ENCODE results near the gene ZNF25. TPM values are rescaled to one million over a fixed set of nuclear protein-coding genes. Genes with fewer than 3 reads are reported as not detected.
"Not testable (repeated sequence)": the region's sequence is repeated elsewhere in the genome, so short reads cannot be mapped to it uniquely, and the experiment has no call there.

Gene ZNF25
- 5.2 and 9.3 TPM in 2 replicates for total RNA-seq (2014; rRNA removed; shearing (Covaris generic))

GRCh38 chr10:37976091-37976879, at the start of gene ZNF25:
TSS of gene ZNF25 (minus strand) at chr10:37976647. CDS start at chr10:37971722, 4,925 bp downstream.
- Histone ChIP-seq H3K27ac (peak within 1 kb of the TSS; percentile 68), H3K36me3 (peaks cover 3% of the 10 kb centered on the region; the same call in 1 of the 2 replicates), H3K27me3 (replicated peaks) (no peaks in the 10 kb centered on the region), H3K4me1 (replicated peaks) (0 out of 2 replicates have a peak, but pooled peaks cover 4% of the 10 kb centered on the region), H3K9me3 (replicated peaks) (no peaks in the 10 kb centered on the region), H3K4me3 (peak within 1 kb of the TSS; percentile 74)
- peak; percentile 98 for DNase-seq (ENCODE audit: low read depth in 1 of 2, low spot score in 2 of 2)

DNA sequence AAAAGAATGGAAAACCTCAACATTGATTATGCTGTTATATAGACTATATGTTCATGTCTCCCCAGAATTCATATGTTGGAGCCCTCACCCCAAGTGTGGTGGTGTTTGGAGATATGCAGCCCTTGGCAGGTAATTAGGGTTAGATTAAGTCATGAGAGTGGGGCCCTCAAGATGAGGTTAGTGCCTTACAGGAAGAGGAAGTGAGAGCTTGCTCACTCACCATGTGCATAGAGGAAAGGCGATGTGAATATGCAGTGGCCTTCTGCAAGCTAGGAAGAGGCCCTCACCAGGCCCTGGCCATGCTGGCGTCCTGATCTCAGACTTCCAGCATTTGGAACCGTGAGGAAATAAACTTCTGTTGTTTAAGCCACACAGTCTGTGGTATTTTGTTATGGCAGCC, 48.8 kb upstream of the ZNF25 start:
- no peaks in the 10 kb centered on the region for H3K9me3 ChIP-seq (replicated peaks)
- H3K4me1 ChIP-seq (replicated peaks): no peaks in the 10 kb centered on the region
- DNase-seq (ENCODE audit: low read depth in 1 of 2, low spot score in 2 of 2): no peak
- H3K27me3 ChIP-seq (replicated peaks): no peaks in the 10 kb centered on the region
- peaks cover 3% of the 10 kb centered on the region for H3K36me3 ChIP-seq
- H3K27ac ChIP-seq: no peak overlapping the region
- H3K4me3 ChIP-seq: no peak overlapping the region

DNA sequence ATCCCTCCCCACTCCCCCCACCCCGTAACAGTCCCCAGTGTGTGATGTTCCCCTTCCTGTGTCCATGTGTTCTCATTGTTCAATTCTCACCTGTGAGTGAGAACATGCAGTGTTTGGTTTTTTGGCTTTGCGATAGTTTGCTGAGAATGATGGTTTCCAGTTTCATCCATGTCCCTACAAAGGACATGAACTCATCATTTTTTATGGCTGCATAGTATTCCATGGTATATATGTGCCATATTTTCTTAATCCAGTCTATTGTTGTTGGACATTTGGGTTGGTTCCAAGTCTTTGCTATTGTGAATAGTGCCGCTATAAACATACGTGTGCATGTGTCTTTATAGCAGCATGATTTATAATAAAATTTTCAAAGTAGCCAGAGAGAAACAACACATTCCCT, 42.7 kb upstream of the ZNF25 start:
- H3K4me1 ChIP-seq (replicated peaks); H3K4me3 ChIP-seq; H3K9me3 ChIP-seq (replicated peaks); H3K27me3 ChIP-seq (replicated peaks); DNase-seq (ENCODE audit: low read depth in 1 of 2, low spot score in 2 of 2); H3K27ac ChIP-seq: not testable (repeated sequence)
- H3K36me3 ChIP-seq: peaks cover 20% of the 10 kb centered on the region

DNA sequence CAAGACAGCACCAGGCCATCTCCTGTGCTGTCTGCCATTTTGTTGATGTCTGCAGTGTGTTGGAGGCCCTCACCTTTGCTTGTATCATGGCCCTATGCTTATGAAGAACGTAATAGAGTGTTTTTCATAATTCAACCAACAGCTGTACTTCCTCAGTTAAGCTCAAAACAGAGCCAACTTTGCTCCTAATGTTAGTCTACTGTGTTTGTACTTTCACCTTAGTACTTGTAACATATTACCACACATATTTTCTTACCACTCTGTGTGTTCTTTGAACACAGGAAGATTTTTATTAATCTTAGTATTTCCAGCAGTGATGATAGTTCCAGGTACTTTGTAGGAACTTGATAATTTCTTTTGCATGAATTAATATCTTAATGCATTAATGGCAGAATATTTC, 39.9 kb upstream of the ZNF25 start:
- H3K27ac ChIP-seq: no peak overlapping the region
- no peak for DNase-seq (ENCODE audit: low read depth in 1 of 2, low spot score in 2 of 2)
- H3K4me3 ChIP-seq: no peak overlapping the region
- H3K36me3 ChIP-seq: peaks cover 20% of the 10 kb centered on the region
- no peaks in the 10 kb centered on the region for H3K9me3 ChIP-seq (replicated peaks)
- H3K27me3 ChIP-seq (replicated peaks): no peaks in the 10 kb centered on the region
- H3K4me1 ChIP-seq (replicated peaks): peaks cover 3% of the 10 kb centered on the region; the same call in 1 of the 2 replicates

DNA sequence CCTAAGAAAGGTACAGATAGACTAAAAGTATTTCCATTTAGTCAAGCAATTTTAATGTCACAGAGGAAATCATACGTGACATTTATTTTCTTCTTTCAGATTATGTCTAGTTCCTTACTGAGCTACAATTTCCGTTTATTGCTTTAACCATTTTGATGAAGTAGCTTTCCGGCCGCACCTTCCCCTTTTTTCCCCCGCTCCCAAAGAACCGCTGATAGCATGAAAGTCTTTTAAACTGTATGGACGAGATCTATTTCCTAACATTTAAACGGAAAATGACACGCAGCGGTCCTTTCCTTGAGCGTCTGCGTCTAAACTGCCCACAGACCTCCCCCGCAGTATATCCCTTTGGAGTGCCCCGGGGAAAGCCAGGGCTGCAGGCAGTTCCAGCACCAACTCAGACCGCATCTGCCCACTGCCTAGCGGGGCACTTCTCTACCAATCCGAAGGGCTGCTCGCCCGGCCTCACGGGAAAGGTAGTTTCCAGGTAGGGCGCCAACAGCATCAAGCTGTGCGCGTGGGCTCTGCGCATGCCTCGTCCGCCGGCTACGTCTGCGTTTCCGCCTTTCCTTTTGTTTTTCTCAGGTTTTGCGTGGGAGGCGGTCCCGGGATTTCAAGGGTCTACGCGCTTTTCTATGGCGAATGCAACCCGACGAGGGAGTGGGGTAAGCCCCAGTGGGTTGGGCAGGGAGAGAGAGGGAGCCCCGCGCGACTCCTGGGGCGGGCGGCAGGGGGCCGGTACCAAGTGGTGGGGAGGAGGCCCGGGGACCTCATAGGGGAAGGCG, 33.9 kb upstream of the ZNF25 start, which contains the start of gene ZNF33A:
Gene ZNF33A, plus strand, starts transcription at position 557 of the 785 bp plus-strand sequence. CDS start 1,667 bp downstream, outside the sequence.
- DNase-seq (ENCODE audit: low read depth in 1 of 2, low spot score in 2 of 2): peak; percentile 75 to 78
- Histone ChIP-seq H3K27me3 (replicated peaks) (no peaks in the 10 kb centered on the region), H3K9me3 (replicated peaks) (no peaks in the 10 kb centered on the region), H3K4me1 (replicated peaks) (peaks cover 6% of the 10 kb centered on the region; the same call in 1 of the 2 replicates), H3K36me3 (peaks cover 2% of the 10 kb centered on the region; the same call in 1 of the 2 replicates), H3K27ac (peak within 1 kb of the TSS; percentile 78), H3K4me3 (peak within 1 kb of the TSS; percentile 58)

DNA sequence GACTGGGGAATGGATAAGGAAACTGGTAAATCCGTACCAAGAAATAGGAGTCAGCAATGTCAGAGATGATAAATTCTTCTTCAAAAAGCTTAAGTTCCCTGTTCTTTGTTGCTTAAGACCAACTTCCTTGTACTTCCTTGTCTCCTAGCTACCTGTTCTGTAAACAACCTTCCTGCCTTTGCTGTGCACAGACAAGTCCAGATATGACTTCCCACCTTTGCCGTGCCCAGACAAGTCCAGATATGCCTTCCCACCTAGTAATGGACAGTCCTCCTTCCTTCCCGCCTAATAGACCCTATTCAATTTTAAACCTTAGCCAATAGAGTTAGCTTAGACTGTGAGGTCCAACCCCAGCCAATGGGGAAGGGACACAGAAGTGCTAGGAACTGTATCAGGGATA, 31.5 kb upstream of the ZNF25 start:
- Histone ChIP-seq H3K27ac (no peak overlapping the region), H3K4me3 (no peak overlapping the region), H3K36me3 (no peaks in the 10 kb centered on the region), H3K9me3 (replicated peaks) (no peaks in the 10 kb centered on the region), H3K27me3 (replicated peaks) (no peaks in the 10 kb centered on the region), H3K4me1 (replicated peaks) (peaks cover 6% of the 10 kb centered on the region; the same call in 1 of the 2 replicates)
- no peak for DNase-seq (ENCODE audit: low read depth in 1 of 2, low spot score in 2 of 2)

- Histone ChIP-seq H3K27me3 (replicated peaks) (no peaks in the 10 kb centered on the region), H3K36me3 (no peaks in the 10 kb centered on the region), H3K9me3 (replicated peaks) (no peaks in the 10 kb centered on the region), H3K4me3 (no peak overlapping the region), H3K27ac (no peak overlapping the region), H3K4me1 (replicated peaks) (peaks cover 6% of the 10 kb centered on the region; the same call in 1 of the 2 replicates)
- DNase-seq (ENCODE audit: low read depth in 1 of 2, low spot score in 2 of 2): no peak
Measured at GRCh38 chr10:38007551-38007950, 31.1 kb upstream of the ZNF25 start.

DNA sequence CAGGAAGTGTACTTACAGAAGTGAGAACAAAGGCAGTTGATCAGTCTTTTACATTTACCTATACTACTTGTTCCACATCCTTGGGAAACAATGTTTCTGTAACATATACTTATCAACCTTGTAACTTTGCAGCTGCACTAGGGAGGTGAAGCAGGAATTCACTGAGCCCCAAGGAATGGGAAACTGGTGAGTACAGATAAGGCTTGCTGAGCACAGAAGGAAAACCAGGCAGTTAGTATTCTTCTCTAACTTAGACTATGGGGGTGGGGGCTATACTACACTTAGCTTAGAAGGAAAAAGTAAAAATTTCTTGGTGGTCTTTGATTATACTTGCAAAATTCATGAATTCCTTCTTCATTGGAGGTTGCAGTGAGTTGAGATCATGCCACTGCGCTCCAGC, 27.1 kb upstream of the ZNF25 start:
- no peaks in the 10 kb centered on the region for H3K27me3 ChIP-seq (replicated peaks)
- H3K4me3 ChIP-seq: no peak overlapping the region
- H3K36me3 ChIP-seq: no peaks in the 10 kb centered on the region
- H3K9me3 ChIP-seq (replicated peaks): no peaks in the 10 kb centered on the region
- H3K27ac ChIP-seq: no peak overlapping the region
- no peak for DNase-seq (ENCODE audit: low read depth in 1 of 2, low spot score in 2 of 2)
- H3K4me1 ChIP-seq (replicated peaks): no peaks in the 10 kb centered on the region

DNA sequence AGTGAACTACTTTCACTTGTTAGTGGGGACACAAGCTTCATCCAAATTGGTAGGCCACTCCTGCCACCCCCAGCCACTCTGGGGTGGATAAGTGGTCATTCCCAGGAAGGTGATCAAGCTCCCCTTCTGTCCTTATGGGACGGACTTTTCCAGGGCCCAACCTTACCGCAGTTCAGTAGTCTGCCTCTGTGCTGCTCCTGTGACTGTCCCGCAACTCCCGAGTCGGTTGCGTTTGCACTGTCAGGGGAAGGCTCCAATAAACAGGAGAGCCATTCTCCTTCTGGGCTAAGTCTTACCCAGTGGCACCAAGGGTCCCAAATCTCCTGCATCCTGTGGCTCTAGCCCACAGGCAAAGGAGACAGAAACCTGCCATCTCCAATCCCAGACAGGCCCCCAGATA, 26.6 kb upstream of the ZNF25 start:
- Histone ChIP-seq H3K27ac (no peak overlapping the region), H3K9me3 (replicated peaks) (no peaks in the 10 kb centered on the region), H3K4me1 (replicated peaks) (no peaks in the 10 kb centered on the region), H3K36me3 (no peaks in the 10 kb centered on the region), H3K4me3 (no peak overlapping the region), H3K27me3 (replicated peaks) (no peaks in the 10 kb centered on the region)
- no peak for DNase-seq (ENCODE audit: low read depth in 1 of 2, low spot score in 2 of 2)

GRCh38 chr10:38000474-38000873, 24.0 kb upstream of the ZNF25 start:
- not testable (repeated sequence) for H3K36me3 ChIP-seq; H3K27me3 ChIP-seq (replicated peaks); H3K9me3 ChIP-seq (replicated peaks); H3K4me3 ChIP-seq; H3K27ac ChIP-seq; DNase-seq (ENCODE audit: low read depth in 1 of 2, low spot score in 2 of 2); H3K4me1 ChIP-seq (replicated peaks)

- H3K27ac ChIP-seq; DNase-seq (ENCODE audit: low read depth in 1 of 2, low spot score in 2 of 2); H3K4me1 ChIP-seq (replicated peaks); H3K4me3 ChIP-seq; H3K9me3 ChIP-seq (replicated peaks); H3K27me3 ChIP-seq (replicated peaks); H3K36me3 ChIP-seq: not testable (repeated sequence)
Measured at GRCh38 chr10:37998920-37999319, 22.5 kb upstream of the ZNF25 start.

DNA sequence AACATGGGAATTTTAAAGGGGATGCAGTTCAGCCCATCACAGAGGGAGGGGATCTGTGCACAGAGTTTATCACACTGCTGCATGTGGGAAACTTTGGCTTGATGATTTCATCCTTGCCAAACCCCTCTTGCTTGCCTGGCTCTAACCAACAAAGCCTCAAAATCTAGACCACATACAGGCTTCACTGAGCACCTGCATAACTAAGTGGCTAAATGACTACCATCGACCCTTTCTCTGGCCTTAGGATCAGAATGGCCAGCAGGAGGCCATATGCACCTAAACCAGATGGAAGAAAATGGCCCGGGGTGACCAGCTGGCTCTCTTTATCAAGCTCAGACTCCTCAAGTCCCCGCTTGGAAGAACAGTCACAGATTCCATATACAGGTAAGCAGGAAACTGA, 15.6 kb upstream of the ZNF25 start:
- no peaks in the 10 kb centered on the region for H3K4me1 ChIP-seq (replicated peaks)
- no peaks in the 10 kb centered on the region for H3K27me3 ChIP-seq (replicated peaks)
- H3K27ac ChIP-seq: no peak overlapping the region
- no peaks in the 10 kb centered on the region for H3K9me3 ChIP-seq (replicated peaks)
- DNase-seq (ENCODE audit: low read depth in 1 of 2, low spot score in 2 of 2): no peak
- H3K36me3 ChIP-seq: no peaks in the 10 kb centered on the region
- H3K4me3 ChIP-seq: no peak overlapping the region

DNA sequence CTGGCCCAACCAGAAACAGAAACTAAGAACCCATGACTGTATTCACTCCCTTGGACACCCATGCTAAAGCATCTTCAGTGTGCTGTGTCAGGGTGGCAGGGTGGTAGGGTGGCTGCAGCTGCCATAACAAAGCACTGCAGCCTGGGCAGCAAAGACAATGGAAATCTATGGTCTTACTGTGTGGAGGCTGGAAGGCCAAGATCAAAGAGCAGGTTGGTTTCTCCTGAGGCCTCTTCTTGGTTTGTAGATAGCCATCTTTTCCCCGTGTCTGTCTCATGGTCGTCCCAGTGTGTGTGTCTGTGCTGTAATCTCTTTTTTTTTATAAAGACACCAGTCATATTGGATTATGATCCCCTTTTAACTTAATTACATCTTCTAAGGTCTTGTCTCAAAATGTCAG, 15.2 kb upstream of the ZNF25 start:
- DNase-seq (ENCODE audit: low read depth in 1 of 2, low spot score in 2 of 2): no peak
- no peak overlapping the region for H3K4me3 ChIP-seq
- H3K27me3 ChIP-seq (replicated peaks): no peaks in the 10 kb centered on the region
- H3K9me3 ChIP-seq (replicated peaks): no peaks in the 10 kb centered on the region
- no peak overlapping the region for H3K27ac ChIP-seq
- H3K36me3 ChIP-seq: no peaks in the 10 kb centered on the region
- no peaks in the 10 kb centered on the region for H3K4me1 ChIP-seq (replicated peaks)

- 0 out of 2 replicates have a peak, but pooled peaks cover 4% of the 10 kb centered on the region for H3K4me1 ChIP-seq (replicated peaks)
- no peaks in the 10 kb centered on the region for H3K27me3 ChIP-seq (replicated peaks)
- no peak overlapping the region for H3K27ac ChIP-seq
- H3K4me3 ChIP-seq: peak overlapping the region; percentile 74
- peaks cover 3% of the 10 kb centered on the region; the same call in 1 of the 2 replicates for H3K36me3 ChIP-seq
- H3K9me3 ChIP-seq (replicated peaks): no peaks in the 10 kb centered on the region
- no peak for DNase-seq (ENCODE audit: low read depth in 1 of 2, low spot score in 2 of 2)
Measured at GRCh38 chr10:37976880-37977203, 395 bp upstream of the ZNF25 start.
